ENCODE results near the gene CDC42BPB. TPM values are rescaled to one million over a fixed set of nuclear protein-coding genes. Genes with fewer than 3 reads are reported as not detected.

CDC42BPB gene
- total RNA-seq, 1 experiment from 2014 or later: 103 TPM

DNA sequence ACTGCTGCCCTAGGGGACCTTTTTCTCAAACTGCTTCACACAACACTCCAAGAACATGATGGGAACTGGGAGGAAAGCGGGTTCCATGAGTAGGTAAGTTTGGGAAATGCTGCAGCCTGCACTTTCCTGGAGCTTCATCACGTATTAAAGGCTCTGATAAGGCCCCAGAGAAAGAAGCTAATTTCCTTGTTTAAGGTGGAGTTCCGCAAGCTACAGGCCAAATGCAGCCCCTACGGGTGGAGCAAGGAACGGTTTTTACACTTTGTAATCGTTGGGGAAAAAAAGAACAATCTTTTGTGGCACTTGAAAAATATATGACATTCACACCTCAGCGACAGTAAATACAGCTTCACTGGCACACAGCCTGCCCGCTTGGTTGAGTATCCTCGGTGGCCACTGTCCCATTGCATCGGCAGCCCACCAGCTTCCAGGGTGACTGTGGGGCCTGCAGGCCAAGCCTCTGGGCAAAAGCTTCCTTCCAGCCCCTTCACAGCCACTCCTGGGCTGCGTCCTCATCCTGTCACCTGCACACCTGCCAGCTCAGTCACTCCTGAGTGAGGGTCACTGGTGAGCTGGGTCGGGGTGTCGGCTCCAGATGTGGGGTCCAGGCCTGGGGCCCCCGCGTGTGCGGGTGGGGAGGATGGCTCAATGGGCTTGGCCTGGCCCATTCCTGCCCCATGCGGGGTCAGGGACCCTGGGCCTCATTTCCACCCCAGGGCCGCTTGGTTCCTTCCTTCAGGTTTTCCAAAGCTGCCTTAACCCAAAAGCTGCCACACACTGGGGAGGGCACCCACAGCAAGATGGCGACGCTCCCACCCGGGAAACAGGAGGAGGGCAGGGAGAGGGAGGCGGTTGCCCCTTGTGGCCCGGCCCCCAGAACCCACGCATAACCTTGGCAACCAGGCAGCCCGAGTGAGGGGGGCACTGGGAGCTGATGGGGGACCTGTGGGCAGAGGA, 132.4 kb downstream of the CDC42BPB start:
- Mint-ChIP-seq H3K4me3 (no peak overlapping the region), H3K27me3 (ENCODE audit: low read depth) (peaks cover 41% of the 10 kb centered on the region)
- DNase-seq: no peak

More for the DNA sequence above, 132.4 kb downstream of the CDC42BPB start:
- Histone ChIP-seq H3K27ac (ENCODE audit: insufficient read length, low read depth, low read length) (no peak overlapping the region), H3K18ac (ENCODE audit: insufficient read length, low read depth, low read length) (no peak overlapping the region), H4K8ac (replicated peaks; ENCODE audit: insufficient read length, low read depth, low read length) (no peak overlapping the region), H3K4me1 (ENCODE audit: insufficient read depth, low read length) (no peaks in the 10 kb centered on the region), H3K14ac (ENCODE audit: insufficient read depth, low read length) (no peak overlapping the region), H3K56ac (ENCODE audit: insufficient read length, low read depth, low read length) (no peak overlapping the region), H2AFZ (ENCODE audit: low read length) (no peak overlapping the region), H2BK20ac (ENCODE audit: low read depth, low read length, poor library complexity, severe bottlenecking) (no peak overlapping the region), H3K23me2 (ENCODE audit: insufficient read length, low read depth, low read length, poor library complexity, severe bottlenecking) (peaks cover 23% of the 10 kb centered on the region), H4K91ac (ENCODE audit: insufficient read length, low read depth, low read length) (no peak overlapping the region), H3K4me2 (ENCODE audit: insufficient read depth, insufficient read length, low read length) (no peak overlapping the region), H2BK120ac (ENCODE audit: low read depth, low read length, poor library complexity, severe bottlenecking) (no peak overlapping the region), H3K79me2 (ENCODE audit: insufficient read depth, low read length) (no peaks in the 10 kb centered on the region), H3T11ph (ENCODE audit: low read length) (no peak overlapping the region), H3K27me3 (ENCODE audit: insufficient read depth, low read length) (peaks cover 36% of the 10 kb centered on the region), H3K23ac (ENCODE audit: insufficient read length, low read depth, low read length) (no peak overlapping the region), H2BK5ac (ENCODE audit: insufficient read length, low read length) (no peak overlapping the region), H3K4ac (ENCODE audit: low read depth, low read length) (no peak overlapping the region), H2BK15ac (ENCODE audit: low read depth, low read length) (no peak overlapping the region), H2AK5ac (ENCODE audit: insufficient read length, low read length) (no peak overlapping the region), H2BK12ac (ENCODE audit: insufficient read length, low read depth, low read length) (no peak overlapping the region), H3K79me1 (ENCODE audit: insufficient read depth, low read depth, low read length, poor library complexity, severe bottlenecking) (no peaks in the 10 kb centered on the region), H3K9me3 (ENCODE audit: control insufficient read depth, low read depth, low read length) (no peaks in the 10 kb centered on the region), H4K20me1 (ENCODE audit: control insufficient read depth, insufficient read depth, insufficient read length) (no peaks in the 10 kb centered on the region), H4K5ac (ENCODE audit: insufficient read length, low read depth, low read length) (no peak overlapping the region), H3K9ac (ENCODE audit: extremely low read depth, insufficient read length, low read length) (no peak overlapping the region)
- WGBS (ENCODE audit: extremely low coverage, insufficient read length, low lambda C conversion rate): no CpG with 5 or more reads among the region's 25 CpGs
- peaks cover 13 to 19% of the 10 kb centered on the region in 2 experiments for H3K4me1 Mint-ChIP-seq
- H3K9me3 Mint-ChIP-seq: no peaks in the 10 kb centered on the region; a peak in 1 of 5 replicates
- TF ChIP-seq, protein P1, sequence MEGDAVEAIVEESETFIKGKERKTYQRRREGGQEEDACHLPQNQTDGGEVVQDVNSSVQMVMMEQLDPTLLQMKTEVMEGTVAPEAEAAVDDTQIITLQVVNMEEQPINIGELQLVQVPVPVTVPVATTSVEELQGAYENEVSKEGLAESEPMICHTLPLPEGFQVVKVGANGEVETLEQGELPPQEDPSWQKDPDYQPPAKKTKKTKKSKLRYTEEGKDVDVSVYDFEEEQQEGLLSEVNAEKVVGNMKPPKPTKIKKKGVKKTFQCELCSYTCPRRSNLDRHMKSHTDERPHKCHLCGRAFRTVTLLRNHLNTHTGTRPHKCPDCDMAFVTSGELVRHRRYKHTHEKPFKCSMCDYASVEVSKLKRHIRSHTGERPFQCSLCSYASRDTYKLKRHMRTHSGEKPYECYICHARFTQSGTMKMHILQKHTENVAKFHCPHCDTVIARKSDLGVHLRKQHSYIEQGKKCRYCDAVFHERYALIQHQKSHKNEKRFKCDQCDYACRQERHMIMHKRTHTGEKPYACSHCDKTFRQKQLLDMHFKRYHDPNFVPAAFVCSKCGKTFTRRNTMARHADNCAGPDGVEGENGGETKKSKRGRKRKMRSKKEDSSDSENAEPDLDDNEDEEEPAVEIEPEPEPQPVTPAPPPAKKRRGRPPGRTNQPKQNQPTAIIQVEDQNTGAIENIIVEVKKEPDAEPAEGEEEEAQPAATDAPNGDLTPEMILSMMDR (conservative IDR thresholded peaks at IDR 0.05): peak; percentile 40; the same call in 1 of the 3 replicates
- no peaks in the 10 kb centered on the region for H3K36me3 Mint-ChIP-seq (ENCODE audit: insufficient read depth in 1 of 3, low read depth in 3 of 3)
- no peak overlapping the region; a peak in 1 of 7 replicates for H3K27ac Mint-ChIP-seq

All from H9 (cell line).